Stomach smooth muscle (tissue), 2 donors: ENCODE data around the gene FMN1.

Source experiments
- H3K27ac ChIP-seq: one replicate; pipeline ENCODE4 v1.7.0; 2013; ENCODE audit warnings: mild to moderate bottlenecking, low read length, inconsistent platforms
- H3K27me3 ChIP-seq, 2 donors: one replicate each; pipeline ENCODE4 v1.7.0; 2013; ENCODE audit warnings: low read length in 2 of 2; ENCODE audit not compliant: insufficient read depth in 2 of 2, control insufficient read depth in 1 of 2
- H3K36me3 ChIP-seq, 2 donors: one replicate each; pipeline ENCODE4 v1.7.0; 2013; ENCODE audit warnings: low read length in 2 of 2; ENCODE audit not compliant: control insufficient read depth in 2 of 2, insufficient read depth in 2 of 2
- H3K4me1 ChIP-seq: one replicate; pipeline ENCODE4 v1.7.0; 2013; ENCODE audit warnings: low read length; ENCODE audit not compliant: control insufficient read depth, insufficient read depth
- H3K4me3 ChIP-seq, 2 donors: one replicate each; pipeline ENCODE4 v1.7.0; 2013; ENCODE audit warnings: low read length in 2 of 2
- H3K9ac ChIP-seq, 2 donors: one replicate each; pipeline ENCODE4 v1.7.0; 2013; ENCODE audit warnings: low read length in 2 of 2, mild to moderate bottlenecking in 1 of 2
- H3K9me3 ChIP-seq, 2 donors: one replicate each; pipeline ENCODE4 v1.7.0; 2013; ENCODE audit warnings: low read length in 2 of 2; ENCODE audit not compliant: control insufficient read depth in 2 of 2
- donor health status: healthy.
- donor health status: Pancreatic carcinoma.

The FMN1 gene

GRCh38 chr15:33051528-33051927 lies 143.0 kb downstream of the FMN1 start:
- Histone ChIP-seq H3K27me3 (no peaks in the 10 kb centered on the region), H3K27ac (no peak overlapping the region), H3K36me3 (no peaks in the 10 kb centered on the region), H3K9ac (no peak overlapping the region), H3K4me1 (no peaks in the 10 kb centered on the region), H3K4me3 (no peak overlapping the region), H3K9me3 (no peaks in the 10 kb centered on the region)

GRCh38 chr15:33048255-33048654 lies 146.3 kb downstream of the FMN1 start:
- Histone ChIP-seq H3K4me3 (no peak overlapping the region), H3K36me3 (no peaks in the 10 kb centered on the region), H3K27ac (no peak overlapping the region), H3K9ac (no peak overlapping the region), H3K4me1 (no peaks in the 10 kb centered on the region), H3K27me3 (no peaks in the 10 kb centered on the region), H3K9me3 (peaks cover under 1 to 2% of the 10 kb centered on the region in 2 donors)

- no peaks in the 10 kb centered on the region for H3K36me3 ChIP-seq
- H3K27me3 ChIP-seq = no peaks in the 10 kb centered on the region
- H3K9ac ChIP-seq = no peak overlapping the region
- H3K4me3 ChIP-seq = no peak overlapping the region
- H3K27ac ChIP-seq = no peak overlapping the region
- no peaks in the 10 kb centered on the region for H3K4me1 ChIP-seq
- peaks cover 3% of the 10 kb centered on the region in 2 donors for H3K9me3 ChIP-seq
Measured at GRCh38 chr15:33047077-33047476, 147.4 kb downstream of the FMN1 start.

- Histone ChIP-seq H3K36me3 (no peaks in the 10 kb centered on the region), H3K27ac (no peak overlapping the region), H3K9me3 (peaks cover 3% of the 10 kb centered on the region in 2 donors), H3K4me1 (no peaks in the 10 kb centered on the region), H3K27me3 (no peaks in the 10 kb centered on the region), H3K4me3 (no peak overlapping the region), H3K9ac (no peak overlapping the region)
Measured at GRCh38 chr15:33046329-33046728, 148.2 kb downstream of the FMN1 start.

GRCh38 chr15:33045066-33045810 lies 149.3 kb downstream of the FMN1 start:
- Histone ChIP-seq H3K36me3 (no peaks in the 10 kb centered on the region), H3K27me3 (no peaks in the 10 kb centered on the region), H3K4me1 (no peaks in the 10 kb centered on the region), H3K9me3 (peaks cover 3% of the 10 kb centered on the region in 2 donors), H3K4me3 (no peak overlapping the region), H3K27ac (no peak overlapping the region), H3K9ac (no peak overlapping the region)

GRCh38 chr15:33044598-33044997 lies 149.9 kb downstream of the FMN1 start:
- no peaks in the 10 kb centered on the region for H3K27me3 ChIP-seq
- no peak overlapping the region for H3K27ac ChIP-seq
- no peaks in the 10 kb centered on the region for H3K36me3 ChIP-seq
- peaks cover 3% of the 10 kb centered on the region in 2 donors for H3K9me3 ChIP-seq
- H3K4me1 ChIP-seq = no peaks in the 10 kb centered on the region
- no peak overlapping the region for H3K9ac ChIP-seq
- H3K4me3 ChIP-seq = no peak overlapping the region

- H3K4me3 ChIP-seq = no peak overlapping the region
- peaks cover 3% of the 10 kb centered on the region in 2 donors for H3K9me3 ChIP-seq
- H3K4me1 ChIP-seq = no peaks in the 10 kb centered on the region
- H3K27me3 ChIP-seq = no peaks in the 10 kb centered on the region
- no peaks in the 10 kb centered on the region for H3K36me3 ChIP-seq
- H3K9ac ChIP-seq = no peak overlapping the region
- H3K27ac ChIP-seq = no peak overlapping the region
Measured at GRCh38 chr15:33043636-33044035, 150.9 kb downstream of the FMN1 start.

GRCh38 chr15:33040496-33040895 lies 154.0 kb downstream of the FMN1 start:
- Histone ChIP-seq H3K4me3 (no peak overlapping the region), H3K36me3 (no peaks in the 10 kb centered on the region), H3K9me3 (peaks cover 3% of the 10 kb centered on the region in 2 donors), H3K4me1 (no peaks in the 10 kb centered on the region), H3K27me3 (no peaks in the 10 kb centered on the region), H3K27ac (no peak overlapping the region), H3K9ac (no peak overlapping the region)

- no peaks in the 10 kb centered on the region for H3K4me1 ChIP-seq
- no peak overlapping the region for H3K9ac ChIP-seq
- no peaks in the 10 kb centered on the region for H3K27me3 ChIP-seq
- H3K4me3 ChIP-seq = no peak overlapping the region
- no peaks in the 10 kb centered on the region for H3K36me3 ChIP-seq
- H3K27ac ChIP-seq = no peak overlapping the region
- no peaks in the 10 kb centered on the region for H3K9me3 ChIP-seq
Measured at GRCh38 chr15:33034588-33034987, 159.9 kb downstream of the FMN1 start.

- Histone ChIP-seq H3K4me3 (no peak overlapping the region), H3K9me3 (no peaks in the 10 kb centered on the region), H3K27me3 (no peaks in the 10 kb centered on the region), H3K4me1 (no peaks in the 10 kb centered on the region), H3K27ac (no peak overlapping the region), H3K36me3 (no peaks in the 10 kb centered on the region), H3K9ac (no peak overlapping the region)
Measured at GRCh38 chr15:33032053-33032452, 162.5 kb downstream of the FMN1 start.

GRCh38 chr15:33031324-33031821 lies 163.1 kb downstream of the FMN1 start:
- no peaks in the 10 kb centered on the region for H3K36me3 ChIP-seq
- H3K4me1 ChIP-seq = no peaks in the 10 kb centered on the region
- H3K9me3 ChIP-seq = no peaks in the 10 kb centered on the region
- no peak overlapping the region for H3K4me3 ChIP-seq
- H3K27me3 ChIP-seq = no peaks in the 10 kb centered on the region
- H3K9ac ChIP-seq = no peak overlapping the region
- no peak overlapping the region for H3K27ac ChIP-seq
